ENCODE data around the gene OR5AC2. TPM values are rescaled to one million over a fixed set of nuclear protein-coding genes. Genes with fewer than 3 reads are reported as not detected.

Gene OR5AC2
- polyA plus RNA-seq, 1 donor from 2014 or later = not detected

DNA sequence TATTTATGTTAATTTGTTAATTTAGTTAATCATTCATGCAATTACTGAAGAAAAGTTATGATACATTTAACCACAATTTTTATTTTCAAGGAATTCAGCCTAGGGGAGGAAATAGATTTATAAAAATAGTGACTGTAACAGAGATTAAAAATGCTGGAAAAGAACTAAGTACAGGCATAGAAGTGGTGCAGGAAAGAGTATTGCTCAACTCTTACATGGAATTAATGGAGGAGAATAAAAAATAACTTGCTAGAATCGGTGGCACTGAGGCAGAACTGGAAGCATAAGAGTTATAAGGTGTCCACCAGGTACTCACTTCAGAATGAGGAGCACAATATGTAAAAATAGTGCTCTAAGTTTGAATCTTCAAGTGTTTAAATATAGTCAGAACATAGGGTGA lies 13.5 kb upstream of the OR5AC2 start:
- H3K79me2 ChIP-seq (replicated peaks; ENCODE audit: insufficient read depth, low read length) = no peaks in the 10 kb centered on the region
- no peaks in the 10 kb centered on the region for H4K20me1 ChIP-seq (ENCODE audit: insufficient read depth)
- no peak overlapping the region for H3K4me2 ChIP-seq (ENCODE audit: low read length)
- no peaks in the 10 kb centered on the region for H3K9me2 ChIP-seq (ENCODE audit: insufficient read depth, low read length)
- no peaks in the 10 kb centered on the region for H3F3A ChIP-seq (ENCODE audit: insufficient read depth, low read length, poor library complexity, severe bottlenecking)
- no peaks in the 10 kb centered on the region for H3K9me3 ChIP-seq (ENCODE audit: low read length)
- H3K27ac ChIP-seq (ENCODE audit: low read length) = no peak overlapping the region
- H3K9ac ChIP-seq (ENCODE audit: low read length) = no peak overlapping the region
- H3K27me3 ChIP-seq (ENCODE audit: insufficient read depth, low read depth, low read length) = no peaks in the 10 kb centered on the region
- H2AFZ ChIP-seq (ENCODE audit: low read depth, low read length) = no peak overlapping the region
- no peak for TF ChIP-seq SMC3 (conservative IDR thresholded peaks at IDR 0.05; ENCODE audit: poor library complexity)
- TF ChIP-seq TAF1 (IDR thresholded peaks at IDR 0.05; ENCODE audit: low read depth) = no peak
- TF ChIP-seq EZH2 (IDR thresholded peaks at IDR 0.05; ENCODE audit: borderline replicate concordance, insufficient read depth, low read length, poor library complexity, severe bottlenecking) = no peak
- TF ChIP-seq MXI1 (conservative IDR thresholded peaks at IDR 0.05; ENCODE audit: poor library complexity, severe bottlenecking) = no peak
- TF ChIP-seq, protein P1, sequence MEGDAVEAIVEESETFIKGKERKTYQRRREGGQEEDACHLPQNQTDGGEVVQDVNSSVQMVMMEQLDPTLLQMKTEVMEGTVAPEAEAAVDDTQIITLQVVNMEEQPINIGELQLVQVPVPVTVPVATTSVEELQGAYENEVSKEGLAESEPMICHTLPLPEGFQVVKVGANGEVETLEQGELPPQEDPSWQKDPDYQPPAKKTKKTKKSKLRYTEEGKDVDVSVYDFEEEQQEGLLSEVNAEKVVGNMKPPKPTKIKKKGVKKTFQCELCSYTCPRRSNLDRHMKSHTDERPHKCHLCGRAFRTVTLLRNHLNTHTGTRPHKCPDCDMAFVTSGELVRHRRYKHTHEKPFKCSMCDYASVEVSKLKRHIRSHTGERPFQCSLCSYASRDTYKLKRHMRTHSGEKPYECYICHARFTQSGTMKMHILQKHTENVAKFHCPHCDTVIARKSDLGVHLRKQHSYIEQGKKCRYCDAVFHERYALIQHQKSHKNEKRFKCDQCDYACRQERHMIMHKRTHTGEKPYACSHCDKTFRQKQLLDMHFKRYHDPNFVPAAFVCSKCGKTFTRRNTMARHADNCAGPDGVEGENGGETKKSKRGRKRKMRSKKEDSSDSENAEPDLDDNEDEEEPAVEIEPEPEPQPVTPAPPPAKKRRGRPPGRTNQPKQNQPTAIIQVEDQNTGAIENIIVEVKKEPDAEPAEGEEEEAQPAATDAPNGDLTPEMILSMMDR (IDR thresholded peaks at IDR 0.05; ENCODE audit: poor library complexity, severe bottlenecking) = no peak
- TF ChIP-seq EP300 (conservative IDR thresholded peaks at IDR 0.05; ENCODE audit: poor library complexity, severe bottlenecking) = no peak
- TF ChIP-seq, protein P2, sequence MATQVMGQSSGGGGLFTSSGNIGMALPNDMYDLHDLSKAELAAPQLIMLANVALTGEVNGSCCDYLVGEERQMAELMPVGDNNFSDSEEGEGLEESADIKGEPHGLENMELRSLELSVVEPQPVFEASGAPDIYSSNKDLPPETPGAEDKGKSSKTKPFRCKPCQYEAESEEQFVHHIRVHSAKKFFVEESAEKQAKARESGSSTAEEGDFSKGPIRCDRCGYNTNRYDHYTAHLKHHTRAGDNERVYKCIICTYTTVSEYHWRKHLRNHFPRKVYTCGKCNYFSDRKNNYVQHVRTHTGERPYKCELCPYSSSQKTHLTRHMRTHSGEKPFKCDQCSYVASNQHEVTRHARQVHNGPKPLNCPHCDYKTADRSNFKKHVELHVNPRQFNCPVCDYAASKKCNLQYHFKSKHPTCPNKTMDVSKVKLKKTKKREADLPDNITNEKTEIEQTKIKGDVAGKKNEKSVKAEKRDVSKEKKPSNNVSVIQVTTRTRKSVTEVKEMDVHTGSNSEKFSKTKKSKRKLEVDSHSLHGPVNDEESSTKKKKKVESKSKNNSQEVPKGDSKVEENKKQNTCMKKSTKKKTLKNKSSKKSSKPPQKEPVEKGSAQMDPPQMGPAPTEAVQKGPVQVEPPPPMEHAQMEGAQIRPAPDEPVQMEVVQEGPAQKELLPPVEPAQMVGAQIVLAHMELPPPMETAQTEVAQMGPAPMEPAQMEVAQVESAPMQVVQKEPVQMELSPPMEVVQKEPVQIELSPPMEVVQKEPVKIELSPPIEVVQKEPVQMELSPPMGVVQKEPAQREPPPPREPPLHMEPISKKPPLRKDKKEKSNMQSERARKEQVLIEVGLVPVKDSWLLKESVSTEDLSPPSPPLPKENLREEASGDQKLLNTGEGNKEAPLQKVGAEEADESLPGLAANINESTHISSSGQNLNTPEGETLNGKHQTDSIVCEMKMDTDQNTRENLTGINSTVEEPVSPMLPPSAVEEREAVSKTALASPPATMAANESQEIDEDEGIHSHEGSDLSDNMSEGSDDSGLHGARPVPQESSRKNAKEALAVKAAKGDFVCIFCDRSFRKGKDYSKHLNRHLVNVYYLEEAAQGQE (IDR thresholded peaks at IDR 0.05; ENCODE audit: borderline replicate concordance) = no peak
- TF ChIP-seq RAD21 (conservative IDR thresholded peaks at IDR 0.05) = no peak
- no peak for TF ChIP-seq POLR2AphosphoS5 (IDR thresholded peaks at IDR 0.05)
- no peak overlapping the region for H3K4me3 ChIP-seq (ENCODE audit: low read length)
- no peaks in the 10 kb centered on the region for H3K36me3 ChIP-seq (ENCODE audit: insufficient read depth, low read length)

GRCh38 chr3:98095882-98096281 lies 8.9 kb downstream of the OR5AC2 start:
- Histone ChIP-seq H2AFZ (ENCODE audit: low read depth, low read length) (no peak overlapping the region), H3K9ac (ENCODE audit: low read length) (no peak overlapping the region), H3F3A (ENCODE audit: insufficient read depth, low read length, poor library complexity, severe bottlenecking) (no peaks in the 10 kb centered on the region), H3K27ac (ENCODE audit: low read length) (no peak overlapping the region), H3K9me3 (ENCODE audit: low read length) (no peaks in the 10 kb centered on the region), H3K79me2 (replicated peaks; ENCODE audit: insufficient read depth, low read length) (no peaks in the 10 kb centered on the region), H3K4me3 (ENCODE audit: low read length) (no peak overlapping the region), H3K27me3 (ENCODE audit: insufficient read depth, low read depth, low read length) (no peaks in the 10 kb centered on the region), H3K9me2 (ENCODE audit: insufficient read depth, low read length) (no peaks in the 10 kb centered on the region), H3K4me2 (ENCODE audit: low read length) (no peak overlapping the region), H4K20me1 (ENCODE audit: insufficient read depth) (no peaks in the 10 kb centered on the region), H3K36me3 (ENCODE audit: insufficient read depth, low read length) (no peaks in the 10 kb centered on the region)
- TF ChIP-seq EP300 (conservative IDR thresholded peaks at IDR 0.05; ENCODE audit: poor library complexity, severe bottlenecking) = no peak
- TF ChIP-seq, protein P2 (IDR thresholded peaks at IDR 0.05; ENCODE audit: borderline replicate concordance) = no peak
